HCT116 (cell line): ENCODE measurements around the gene CCDC102B. TPM values are rescaled to one million over a fixed set of nuclear protein-coding genes. Genes with fewer than 3 reads are reported as not detected.

Experiments
- ATAC-seq: fragments of 200-7000 bp; cut with Tn5 transposase; 2 replicates; pipeline ENCODE4 v1.9.1; 2020; ENCODE audit warnings: mild to moderate bottlenecking, moderate library complexity
- BruUV-seq: library from RNA; stranded (reverse); fragments of 400-500 nt; replicated peaks from 2 replicates; lab custom pipeline; 2021; lab: Mats Ljungman, UMichigan
- CTCF ChIA-PET: fragments of 300-600 bp; sonication (Branson Sonifier 250); formaldehyde crosslinking; loops from one replicate; lab custom pipeline; 2021; ENCODE audit warnings: antibody characterized with exemption; lab: Charles Lee
- POLR2A ChIA-PET: fragments of 300-600, 350-600 bp; sonication (Branson Sonifier 250); formaldehyde crosslinking; loops from one replicate; lab custom pipeline; 2021; ENCODE audit warnings: antibody characterized with exemption; lab: Charles Lee
- RAD21 ChIA-PET, 2 experiments: fragments of 300-600 bp; sonication (Branson Sonifier 250); formaldehyde crosslinking; loops; one replicate each; lab custom pipeline; 2023; ENCODE audit warnings: low total read pairs in 2 of 2; ENCODE audit not compliant: uncharacterized antibody in 2 of 2, unreplicated experiment in 2 of 2, low non-redundant PET in 1 of 2; lab: Charles Lee
- DNase-seq: peaks from one replicate; pipeline ENCODE4 v3.0.0-alpha.2; 2010; ENCODE audit warnings: low read depth, low spot score
- H2AFZ ChIP-seq: fragments of 200-600 bp; shearing (Covaris generic), sonication (generic); 2 replicates; pipeline ENCODE4 v1.6.1; 2017; ENCODE audit warnings: low read depth, mixed run types, mixed read lengths, antibody characterized with exemption, low read length; ENCODE audit not compliant: poor library complexity, severe bottlenecking
- H3K27ac ChIP-seq: 2 replicates; pipeline ENCODE4 v1.5.1; 2012; ENCODE audit warnings: low read depth, low read length
- H3K27me3 ChIP-seq: fragments of 200-600 bp; sonication (generic); 2 replicates; pipeline ENCODE4 v1.6.1; 2016; ENCODE audit warnings: mixed run types, low read length, mixed read lengths; ENCODE audit not compliant: insufficient read depth
- H3K36me3 ChIP-seq, 2 experiments: fragments of 200-500 bp in 1 of 2; fragments of 200-600 bp in 1 of 2; sonication (Bioruptor generic) in 1 of 2; sonication (generic) in 1 of 2; 2 replicates each; pipeline versions ENCODE4 v1.5.1 to v1.6.1; 2014 to 2016; ENCODE audit warnings: low read length in 2 of 2, inconsistent platforms in 1 of 2, mixed read lengths in 1 of 2, mixed run types in 1 of 2; ENCODE audit not compliant: insufficient read depth in 2 of 2, control insufficient read depth in 1 of 2
- H3K4me1 ChIP-seq, 2 experiments: fragments of 200-600 bp in 1 of 2; sonication (generic) in 1 of 2; 2 replicates each; pipeline versions ENCODE4 v1.5.1 to v1.6.1; 2012 to 2017; ENCODE audit warnings: low read length in 2 of 2, inconsistent platforms in 1 of 2, mild to moderate bottlenecking in 1 of 2, mixed read lengths in 1 of 2, mixed run types in 1 of 2, moderate library complexity in 1 of 2; ENCODE audit not compliant: insufficient read depth in 2 of 2, control insufficient read depth in 1 of 2
- H3K4me2 ChIP-seq: fragments of 200-600 bp; sonication (generic); 2 replicates; pipeline ENCODE4 v1.6.1; 2017; ENCODE audit warnings: mixed run types, low read length, mixed read lengths
- H3K4me3 ChIP-seq, 2 experiments: fragments of 200-600 bp in 1 of 2; sonication (generic) in 1 of 2; replicated peaks in 1 of 2; 2 replicates each; pipeline ENCODE4 v1.5.1; 2011 to 2016; ENCODE audit warnings: low read length in 2 of 2, control low read depth in 1 of 2, low read depth in 1 of 2, mild to moderate bottlenecking in 1 of 2, mixed read lengths in 1 of 2, mixed run types in 1 of 2
- H3K79me2 ChIP-seq: fragments of 200-600 bp; sonication (generic); 2 replicates; pipeline ENCODE4 v1.6.1; 2017; ENCODE audit warnings: mild to moderate bottlenecking, mixed run types, low read length, moderate library complexity, mixed read lengths; ENCODE audit not compliant: insufficient read depth
- H3K9ac ChIP-seq: fragments of 200-600 bp; sonication (generic); 2 replicates; pipeline ENCODE4 v1.6.1; 2016; ENCODE audit warnings: low read length, mixed read lengths
- H3K9me2 ChIP-seq: fragments of 200-600 bp; sonication (generic), shearing (Covaris generic); 2 replicates; pipeline ENCODE4 v1.6.1; 2017; ENCODE audit warnings: mixed run types, mild to moderate bottlenecking, moderate library complexity; ENCODE audit not compliant: insufficient read depth
- H3K9me3 ChIP-seq, 2 experiments: fragments of 200-500 bp in 1 of 2; fragments of 200-600 bp in 1 of 2; sonication (Bioruptor generic) in 1 of 2; sonication (generic) in 1 of 2; 2 replicates each; pipeline ENCODE4 v1.6.1; 2014 to 2017; ENCODE audit warnings: low read length in 2 of 2, mixed read lengths in 2 of 2, inconsistent platforms in 1 of 2, low read depth in 1 of 2, mild to moderate bottlenecking in 1 of 2, mixed run types in 1 of 2, moderate library complexity in 1 of 2; ENCODE audit not compliant: control insufficient read depth in 1 of 2, insufficient read depth in 1 of 2
- H4K20me1 ChIP-seq: fragments of 200-600 bp; sonication (generic), shearing (Covaris generic); 2 replicates; pipeline ENCODE4 v1.6.1; 2017; ENCODE audit warnings: mixed run types, mild to moderate bottlenecking, moderate library complexity; ENCODE audit not compliant: insufficient read depth
- ATF3 ChIP-seq: IDR thresholded peaks from 2 replicates; pipeline ENCODE4 v1.6.1; 2012
- CBX3 ChIP-seq: IDR thresholded peaks from 2 replicates; pipeline ENCODE4 v1.6.1; 2012; ENCODE audit warnings: low read depth
- CEBPB ChIP-seq: IDR thresholded peaks from 2 replicates; pipeline ENCODE4 v1.6.1; 2012; ENCODE audit warnings: low read depth
- CTCF ChIP-seq, 3 experiments: fragments of 200-600 bp in 1 of 3; sonication (generic) in 1 of 3; IDR thresholded peaks in 2 of 3; conservative IDR thresholded peaks in 1 of 3; 2 replicates each; pipeline ENCODE4 v1.5.1; 2012 to 2017; ENCODE audit warnings: low read depth in 2 of 3, low read length in 2 of 3, antibody characterized with exemption in 1 of 3, borderline replicate concordance in 1 of 3, control low read depth in 1 of 3, mild to moderate bottlenecking in 1 of 3, mixed read lengths in 1 of 3, mixed run types in 1 of 3, moderate library complexity in 1 of 3; ENCODE audit not compliant: insufficient read depth in 1 of 3
- EGR1 ChIP-seq: IDR thresholded peaks from 2 replicates; pipeline ENCODE4 v1.6.1; 2012; ENCODE audit warnings: low read depth
- EZH2phosphoT487 ChIP-seq: fragments of 200-600 bp; IDR thresholded peaks from 2 replicates; pipeline ENCODE4 v1.6.1; 2018; ENCODE audit warnings: antibody characterized with exemption, borderline replicate concordance
- MAX ChIP-seq: IDR thresholded peaks from 2 replicates; pipeline ENCODE4 v1.6.1; 2012
- POLR2A ChIP-seq: IDR thresholded peaks from 2 replicates; pipeline ENCODE4 v1.7.0; 2011; ENCODE audit warnings: borderline replicate concordance; ENCODE audit not compliant: insufficient read depth, insufficient read length; ENCODE audit errors: extremely low read depth
- POLR2AphosphoS5 ChIP-seq: IDR thresholded peaks from 2 replicates; pipeline ENCODE4 v1.6.1; 2011; ENCODE audit warnings: mild to moderate bottlenecking, low read depth, low read length, moderate library complexity
- RAD21 ChIP-seq: IDR thresholded peaks from 2 replicates; pipeline ENCODE4 v1.6.1; 2012; ENCODE audit warnings: low read depth, mild to moderate bottlenecking
- TCF7L2 ChIP-seq: IDR thresholded peaks from 2 replicates; pipeline ENCODE4 v1.7.0; 2011; ENCODE audit warnings: borderline replicate concordance, inconsistent platforms; ENCODE audit not compliant: insufficient read depth, insufficient read length; ENCODE audit errors: extremely low read depth
- YY1 ChIP-seq: IDR thresholded peaks from 2 replicates; pipeline ENCODE4 v1.6.1; 2011; ENCODE audit warnings: low read length, low read depth, moderate library complexity, mild to moderate bottlenecking; ENCODE audit not compliant: insufficient replicate concordance; ENCODE audit errors: extremely low read depth
- ZBTB33 ChIP-seq: IDR thresholded peaks from 2 replicates; pipeline ENCODE4 v1.6.1; 2011; ENCODE audit warnings: mild to moderate bottlenecking, low read length, moderate library complexity; ENCODE audit not compliant: insufficient replicate concordance; ENCODE audit errors: extremely low read depth
- ZNF274 ChIP-seq: fragments of 200-500 bp; sonication (Bioruptor generic); IDR thresholded peaks from 2 replicates; pipeline ENCODE4 v1.6.1; 2014; ENCODE audit warnings: mild to moderate bottlenecking, low read depth, low read length, inconsistent platforms
- intact Hi-C: fragments of 100-400 bp; cut with micrococcal nuclease; formaldehyde crosslinking; loops from 2 replicates; pipeline ENCODE4 v1.10.0; 2022
- total RNA-seq: library from RNA; stranded (reverse); gene quantifications from one replicate; pipeline ENCODE4 v1.2.1, GENCODE V29; 2021; ENCODE audit not compliant: unreplicated experiment

The CCDC102B gene
- total RNA-seq, 1 experiment from 2014 or later = 1.9 TPM

- ChIA-PET RAD21 (no interaction called here), POLR2A (no interaction called here), CTCF (no interaction called here)
- no peak overlapping the region for H2AFZ ChIP-seq
- H3K4me1 ChIP-seq = no peaks in the 10 kb centered on the region
- H3K36me3 ChIP-seq = no peaks in the 10 kb centered on the region
- no peaks in the 10 kb centered on the region for H4K20me1 ChIP-seq
- H3K79me2 ChIP-seq = no peaks in the 10 kb centered on the region
- no peak overlapping the region for H3K27ac ChIP-seq
- no peaks in the 10 kb centered on the region for H3K9me2 ChIP-seq
- H3K27me3 ChIP-seq = no peaks in the 10 kb centered on the region
- intact Hi-C loops = no loop called here
- H3K9me3 ChIP-seq = no peaks in the 10 kb centered on the region
- BruUV-seq = no TSS peak
- DNase-seq = no peak
- H3K9ac ChIP-seq = no peak overlapping the region
- no peak overlapping the region for H3K4me2 ChIP-seq
- ATAC-seq = no peak
- no peak overlapping the region for H3K4me3 ChIP-seq
- TF ChIP-seq CTCF (IDR thresholded peaks at IDR 0.05 in 2 of 3, conservative IDR thresholded peaks at IDR 0.05 in 1 of 3; ENCODE audit: borderline replicate concordance in 1 of 3, insufficient read depth in 1 of 3, low read depth in 2 of 3, low read length in 2 of 3) (no peak), RAD21 (no peak), MAX (no peak), TCF7L2 (no peak), ZBTB33 (no peak), POLR2AphosphoS5 (no peak), YY1 (no peak), ZNF274 (no peak), EZH2phosphoT487 (no peak), EGR1 (no peak), CEBPB (no peak), CBX3 (no peak), ATF3 (no peak), POLR2A (no peak)
Measured at GRCh38 chr18:68887410-68887809, 89.5 kb downstream of the CCDC102B start.
